Tibial nerve (tissue), 4 donors: ENCODE measurements around the gene OSBPL10. TPM values are rescaled to one million over a fixed set of nuclear protein-coding genes. Genes with fewer than 3 reads are reported as not detected.

Experiments
- DNase-seq, 2 donors: peaks; one replicate each; pipeline ENCODE4 v3.0.0-alpha.2; 2019; ENCODE audit warnings: low spot score in 2 of 2
- H3K27ac ChIP-seq, 4 donors: fragments of 200-600 bp; sonication (generic) in 3 of 4; one replicate each; pipeline ENCODE4 v1.5.1; 2017 to 2019; ENCODE audit warnings: mild to moderate bottlenecking in 1 of 4
- H3K27me3 ChIP-seq, 2 donors: fragments of 200-600 bp; sonication (generic) in 1 of 2; one replicate each; pipeline versions ENCODE4 v1.5.1 to v1.6.0; 2017 to 2019
- H3K36me3 ChIP-seq, 3 donors: fragments of 200-600 bp; sonication (generic); one replicate each; pipeline ENCODE4 v1.5.1; 2018 to 2019
- H3K4me1 ChIP-seq, 4 donors: fragments of 200-600 bp; sonication (generic) in 3 of 4; one replicate each; pipeline ENCODE4 v1.5.1; 2017 to 2019
- H3K4me3 ChIP-seq, 4 donors: fragments of 200-600 bp; sonication (generic) in 3 of 4; one replicate each; pipeline ENCODE4 v1.5.1; 2017 to 2019; ENCODE audit warnings: mild to moderate bottlenecking in 1 of 4, moderate library complexity in 1 of 4
- H3K9me3 ChIP-seq, 4 donors: fragments of 200-600 bp; sonication (generic) in 3 of 4; one replicate each; pipeline ENCODE4 v1.5.1; 2017 to 2019
- CTCF ChIP-seq, 5 experiments: fragments of 200-600 bp in 3 of 5; fragments of 450-650 bp in 2 of 5; sonication (generic) in 3 of 5; IDR thresholded peaks; one replicate each; pipeline ENCODE4 v1.5.1; 2016 to 2019; ENCODE audit warnings: antibody characterized with exemption in 5 of 5, mild to moderate bottlenecking in 3 of 5, moderate library complexity in 2 of 5
- EP300 ChIP-seq, 2 donors: sonication (generic); formaldehyde crosslinking; IDR thresholded peaks; one replicate each; pipeline ENCODE4 v1.6.1; 2017; ENCODE audit warnings: antibody characterized with exemption in 2 of 2, mild to moderate bottlenecking in 1 of 2
- POLR2A ChIP-seq, 2 donors: fragments of 450-650 bp; IDR thresholded peaks; one replicate each; pipeline ENCODE4 v1.6.1; 2017; ENCODE audit warnings: antibody characterized with exemption in 2 of 2, mild to moderate bottlenecking in 2 of 2, moderate library complexity in 2 of 2
- WGBS, 2 donors: methylation state at CpG; one replicate each; pipeline ENCODE4 v1.1.5; 2018; 5-methylcytosine and 5-hydroxymethylcytosine counted together
- total RNA-seq, 4 donors: library from RNA; depleted of rRNA; stranded (reverse); fragments of >200 nt; gene quantifications; one replicate each; pipeline ENCODE4 v1.1.0, GENCODE V29; 2016

The OSBPL10 gene
- total RNA-seq, 4 donors from 2014 or later, result 45.0 to 79.2 (median 60.4) TPM

- H3K27me3 ChIP-seq, result no peaks in the 10 kb centered on the region
- WGBS, 2 donors, result 88 to 97% methylated on average over 1 of the region's 1 CpG
- no peaks in the 10 kb centered on the region for H3K36me3 ChIP-seq
- H3K4me1 ChIP-seq, result no peaks in the 10 kb centered on the region
- no peaks in the 10 kb centered on the region for H3K9me3 ChIP-seq
- no peak for TF ChIP-seq EP300 (IDR thresholded peaks at IDR 0.05)
- no peak for TF ChIP-seq POLR2A (IDR thresholded peaks at IDR 0.05)
- no peak for TF ChIP-seq CTCF (IDR thresholded peaks at IDR 0.05)
- no peak overlapping the region for H3K27ac ChIP-seq
- no peak for DNase-seq
- H3K4me3 ChIP-seq, result no peak overlapping the region
Observed at GRCh38 chr3:31639828-31640227, 341.2 kb downstream of the OSBPL10 start.

- Histone ChIP-seq H3K27me3 (no peaks in the 10 kb centered on the region), H3K4me3 (no peak overlapping the region), H3K36me3 (peaks cover 0 to 20% (median 0%) of the 10 kb centered on the region in 3 donors), H3K9me3 (no peaks in the 10 kb centered on the region), H3K27ac (no peak overlapping the region), H3K4me1 (peaks cover 0 to 6% (median 0%) of the 10 kb centered on the region in 4 donors)
- TF ChIP-seq EP300 (IDR thresholded peaks at IDR 0.05) (no peak), POLR2A (IDR thresholded peaks at IDR 0.05) (no peak), CTCF (IDR thresholded peaks at IDR 0.05) (no peak)
- WGBS, 2 donors, result 66 to 69% methylated on average over 2 of the region's 2 CpGs
- no peak for DNase-seq
Observed at GRCh38 chr3:31636694-31637442, 344.2 kb downstream of the OSBPL10 start.

- Histone ChIP-seq H3K36me3 (peaks cover 0 to 28% (median 0%) of the 10 kb centered on the region in 3 donors), H3K9me3 (no peaks in the 10 kb centered on the region), H3K4me1 (peaks cover 0 to 6% (median 0%) of the 10 kb centered on the region in 4 donors), H3K27me3 (no peaks in the 10 kb centered on the region), H3K4me3 (no peak overlapping the region), H3K27ac (no peak overlapping the region)
- 73 to 76% methylated on average over 4 of the region's 4 CpGs for WGBS, 2 donors
- no peak for TF ChIP-seq CTCF (IDR thresholded peaks at IDR 0.05)
- TF ChIP-seq POLR2A (IDR thresholded peaks at IDR 0.05), result no peak
- DNase-seq, result no peak
Observed at GRCh38 chr3:31636049-31636448, 345.0 kb downstream of the OSBPL10 start.

- WGBS, 2 donors, result 53 to 64% methylated on average over 1 of the region's 1 CpG
- TF ChIP-seq EP300 (IDR thresholded peaks at IDR 0.05) (no peak), CTCF (IDR thresholded peaks at IDR 0.05) (no peak), POLR2A (IDR thresholded peaks at IDR 0.05) (no peak)
Observed at GRCh38 chr3:31635545-31635944, 345.5 kb downstream of the OSBPL10 start.

GRCh38 chr3:31634476-31634875 lies 346.6 kb downstream of the OSBPL10 start:
- H3K27ac ChIP-seq, result no peak overlapping the region
- no peaks in the 10 kb centered on the region for H3K27me3 ChIP-seq
- peaks cover 0 to 44% (median 0%) of the 10 kb centered on the region in 3 donors for H3K36me3 ChIP-seq
- no peaks in the 10 kb centered on the region for H3K9me3 ChIP-seq
- H3K4me3 ChIP-seq, result no peak overlapping the region
- WGBS, 2 donors, result 68 to 81% methylated on average over 2 of the region's 2 CpGs
- H3K4me1 ChIP-seq, result peaks cover 0 to 6% (median 0%) of the 10 kb centered on the region in 4 donors
- TF ChIP-seq POLR2A (IDR thresholded peaks at IDR 0.05), result no peak
- DNase-seq, result no peak

More at GRCh38 chr3:31635545-31635944, 345.5 kb downstream of the OSBPL10 start:
- no peaks in the 10 kb centered on the region for H3K9me3 ChIP-seq
- no peak overlapping the region for H3K27ac ChIP-seq
- peaks cover 0 to 33% (median 0%) of the 10 kb centered on the region in 3 donors for H3K36me3 ChIP-seq
- no peak for DNase-seq
- no peak overlapping the region for H3K4me3 ChIP-seq
- no peaks in the 10 kb centered on the region for H3K27me3 ChIP-seq
- peaks cover 0 to 6% (median 0%) of the 10 kb centered on the region in 4 donors for H3K4me1 ChIP-seq
